KMS-11 (cell line): ENCODE results near the gene WDTC1.
A peak's percentile ranks its signal among the peaks of the same experiment; 100 is the strongest.

Source experiments
- H2AFZ ChIP-seq: fragments of 200-600 bp; sonication (generic); 2 replicates; pipeline ENCODE4 v1.6.1; 2016; ENCODE audit warnings: antibody characterized with exemption, mixed run types, low read depth
- H3K27ac ChIP-seq: fragments of 200-600 bp; sonication (generic); 2 replicates; pipeline ENCODE4 v1.6.1; 2016; ENCODE audit warnings: mild to moderate bottlenecking, mixed run types
- H3K27me3 ChIP-seq: fragments of 200-600 bp; sonication (generic); 2 replicates; pipeline ENCODE4 v1.6.1; 2017; ENCODE audit warnings: mild to moderate bottlenecking, low read depth, mixed run types, moderate library complexity; ENCODE audit not compliant: insufficient read depth
- H3K36me3 ChIP-seq: fragments of 200-600 bp; sonication (generic); 2 replicates; pipeline ENCODE4 v1.6.1; 2017; ENCODE audit warnings: mild to moderate bottlenecking, mixed run types; ENCODE audit not compliant: insufficient read depth
- H3K4me1 ChIP-seq: fragments of 200-600 bp; sonication (generic); 2 replicates; pipeline ENCODE4 v1.6.1; 2016; ENCODE audit warnings: mild to moderate bottlenecking, low read depth, mixed run types; ENCODE audit not compliant: poor library complexity, severe bottlenecking
- H3K4me2 ChIP-seq: fragments of 200-600 bp; sonication (generic); 2 replicates; pipeline ENCODE4 v1.7.0; 2016; ENCODE audit warnings: mild to moderate bottlenecking, mixed run types
- H3K4me3 ChIP-seq: fragments of 200-600 bp; sonication (generic); IDR thresholded peaks from 2 replicates; pipeline ENCODE4 v1.6.1; 2017; ENCODE audit warnings: low read depth, low read length, mixed read lengths; ENCODE audit not compliant: insufficient read depth
- H3K79me2 ChIP-seq: fragments of 200-600 bp; sonication (generic); 2 replicates; pipeline ENCODE4 v1.6.1; 2016; ENCODE audit warnings: low read depth, mixed run types; ENCODE audit not compliant: insufficient read depth
- H3K9ac ChIP-seq: fragments of 200-600 bp; sonication (generic); 2 replicates; pipeline ENCODE4 v1.6.1; 2016; ENCODE audit warnings: mild to moderate bottlenecking, mixed run types
- H4K20me1 ChIP-seq: fragments of 200-600 bp; sonication (generic); 2 replicates; pipeline ENCODE4 v1.6.1; 2016; ENCODE audit warnings: mild to moderate bottlenecking, mixed run types; ENCODE audit not compliant: insufficient read depth
- TF ChIP-seq, protein P1 (sequence below): fragments of 200-600 bp; sonication (generic); conservative IDR thresholded peaks from 2 replicates; pipeline ENCODE4 v1.6.1; 2017; ENCODE audit warnings: low read depth, mild to moderate bottlenecking, antibody characterized with exemption, low read length, moderate library complexity, mixed read lengths

The WDTC1 gene

GRCh38 chr1:27353629-27354028 lies 119.2 kb downstream of the WDTC1 start:
- no peaks in the 10 kb centered on the region for H3K36me3 ChIP-seq
- no peak overlapping the region for H3K9ac ChIP-seq

DNA sequence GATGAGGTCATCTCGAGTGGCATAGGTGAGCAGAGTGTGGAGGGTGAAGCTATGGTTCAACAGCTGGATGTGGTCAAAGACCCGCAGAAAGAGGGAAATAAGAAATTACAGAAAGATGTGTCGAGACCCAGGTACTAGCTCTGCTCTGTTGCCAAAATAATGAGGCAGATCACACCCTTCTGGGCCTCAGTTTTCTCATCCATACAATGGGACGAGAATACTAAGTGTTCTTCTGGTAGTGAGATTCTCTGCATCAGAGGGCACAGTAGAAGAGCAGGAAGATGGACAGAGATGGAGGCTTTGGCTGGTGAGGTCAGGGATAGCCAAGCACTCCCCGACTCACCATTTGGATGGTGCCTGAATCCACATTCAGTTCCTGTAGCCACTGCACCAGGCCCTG lies 121.3 kb downstream of the WDTC1 start:
- H3K36me3 ChIP-seq, result no peaks in the 10 kb centered on the region

More at GRCh38 chr1:27353629-27354028, 119.2 kb downstream of the WDTC1 start:
- Histone ChIP-seq H4K20me1 (no peaks in the 10 kb centered on the region), H3K4me2 (no peak overlapping the region), H2AFZ (no peak overlapping the region), H3K27ac (no peak overlapping the region), H3K4me3 (no peak overlapping the region), H3K79me2 (no peaks in the 10 kb centered on the region), H3K4me1 (peaks cover 7% of the 10 kb centered on the region), H3K27me3 (no peaks in the 10 kb centered on the region)
- TF ChIP-seq, protein P1, sequence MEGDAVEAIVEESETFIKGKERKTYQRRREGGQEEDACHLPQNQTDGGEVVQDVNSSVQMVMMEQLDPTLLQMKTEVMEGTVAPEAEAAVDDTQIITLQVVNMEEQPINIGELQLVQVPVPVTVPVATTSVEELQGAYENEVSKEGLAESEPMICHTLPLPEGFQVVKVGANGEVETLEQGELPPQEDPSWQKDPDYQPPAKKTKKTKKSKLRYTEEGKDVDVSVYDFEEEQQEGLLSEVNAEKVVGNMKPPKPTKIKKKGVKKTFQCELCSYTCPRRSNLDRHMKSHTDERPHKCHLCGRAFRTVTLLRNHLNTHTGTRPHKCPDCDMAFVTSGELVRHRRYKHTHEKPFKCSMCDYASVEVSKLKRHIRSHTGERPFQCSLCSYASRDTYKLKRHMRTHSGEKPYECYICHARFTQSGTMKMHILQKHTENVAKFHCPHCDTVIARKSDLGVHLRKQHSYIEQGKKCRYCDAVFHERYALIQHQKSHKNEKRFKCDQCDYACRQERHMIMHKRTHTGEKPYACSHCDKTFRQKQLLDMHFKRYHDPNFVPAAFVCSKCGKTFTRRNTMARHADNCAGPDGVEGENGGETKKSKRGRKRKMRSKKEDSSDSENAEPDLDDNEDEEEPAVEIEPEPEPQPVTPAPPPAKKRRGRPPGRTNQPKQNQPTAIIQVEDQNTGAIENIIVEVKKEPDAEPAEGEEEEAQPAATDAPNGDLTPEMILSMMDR, result no peak

GRCh38 chr1:27356277-27356618 lies 121.8 kb downstream of the WDTC1 start:
- Histone ChIP-seq H3K79me2 (no peaks in the 10 kb centered on the region), H3K27ac (no peak overlapping the region), H2AFZ (no peak overlapping the region), H3K9ac (no peak overlapping the region), H3K4me3 (no peak overlapping the region), H3K27me3 (no peaks in the 10 kb centered on the region), H4K20me1 (no peaks in the 10 kb centered on the region), H3K36me3 (no peaks in the 10 kb centered on the region), H3K4me2 (no peak overlapping the region), H3K4me1 (peaks cover 7% of the 10 kb centered on the region)
- TF ChIP-seq, protein P1, result no peak

More for the DNA sequence above, 121.3 kb downstream of the WDTC1 start:
- Histone ChIP-seq H3K9ac (no peak overlapping the region), H4K20me1 (no peaks in the 10 kb centered on the region), H3K4me3 (no peak overlapping the region), H3K27ac (no peak overlapping the region), H3K79me2 (no peaks in the 10 kb centered on the region), H2AFZ (no peak overlapping the region), H3K4me2 (no peak overlapping the region), H3K4me1 (peaks cover 7% of the 10 kb centered on the region), H3K27me3 (no peaks in the 10 kb centered on the region)
- TF ChIP-seq, protein P1, result no peak

DNA sequence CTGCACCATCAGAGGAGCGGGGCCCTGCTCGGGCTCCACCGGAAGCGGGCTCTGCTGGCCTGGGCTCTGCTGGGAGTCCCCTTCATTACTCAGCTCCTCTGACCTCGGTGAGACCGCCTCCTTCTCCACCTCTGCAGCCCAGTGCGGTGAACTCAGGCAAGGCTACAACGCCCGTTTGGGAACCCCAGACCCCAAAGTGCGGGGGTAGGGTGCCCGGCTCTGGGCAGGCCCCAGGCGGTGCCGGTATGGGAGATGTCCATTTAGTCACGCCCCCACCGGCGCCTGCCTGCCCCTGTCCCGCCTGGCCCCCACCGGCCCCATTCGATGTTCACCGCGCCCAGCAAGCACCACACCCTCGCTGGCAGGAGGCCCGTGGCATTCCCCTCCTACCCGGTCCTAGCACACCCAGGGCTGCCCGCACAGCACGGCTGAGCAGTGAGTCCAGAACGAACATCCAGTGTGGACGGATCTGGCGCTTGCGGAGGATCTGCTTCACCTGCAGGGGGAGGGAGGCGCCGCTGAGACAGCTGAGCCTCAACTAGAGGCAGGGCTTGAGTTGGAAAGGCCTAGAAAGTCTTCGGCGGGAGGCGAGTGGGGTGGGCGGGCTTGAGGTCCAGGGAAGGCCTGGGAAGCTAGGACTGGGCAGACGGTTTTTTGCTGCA lies 122.3 kb downstream of the WDTC1 start:
- no peaks in the 10 kb centered on the region for H3K27me3 ChIP-seq
- no peak overlapping the region for H3K4me3 ChIP-seq
- H3K79me2 ChIP-seq, result no peaks in the 10 kb centered on the region
- TF ChIP-seq, protein P1, result no peak
- no peak overlapping the region for H3K27ac ChIP-seq
- H3K9ac ChIP-seq, result no peak overlapping the region
- peak overlapping the region; percentile 79 for H2AFZ ChIP-seq
- H3K4me2 ChIP-seq, result peak overlapping the region; percentile 79; the same call in 1 of the 2 replicates
- no peaks in the 10 kb centered on the region for H3K36me3 ChIP-seq
- peaks cover 7% of the 10 kb centered on the region for H3K4me1 ChIP-seq
- H4K20me1 ChIP-seq, result no peaks in the 10 kb centered on the region
